ENCODE measurements around the gene TIAL1. TPM values are rescaled to one million over a fixed set of nuclear protein-coding genes. Genes with fewer than 3 reads are reported as not detected.
"Not testable (repeated sequence)": the region's sequence is repeated elsewhere in the genome, so short reads cannot be mapped to it uniquely, and the experiment has no call there.

Gene TIAL1
- polyA plus RNA-seq, 3 donors = 34.7 to 39.9 (median 38.6) TPM

- 64 to 69% (median 65%) methylated on average over 9 of the region's 9 CpGs for WGBS, 3 donors
- H3K27ac ChIP-seq (ENCODE audit: low read depth, low read length) = no peak overlapping the region
Measured at GRCh38 chr10:119538632-119539358, 58.0 kb downstream of the TIAL1 start.

- 76 to 86% (median 81%) methylated on average over 5 of the region's 5 CpGs for WGBS, 3 donors
- H3K27ac ChIP-seq (ENCODE audit: low read depth, low read length) = no peak overlapping the region
Measured at GRCh38 chr10:119537953-119538630, 58.7 kb downstream of the TIAL1 start.

GRCh38 chr10:119536508-119537025, 60.2 kb downstream of the TIAL1 start:
- WGBS, 3 donors = 72% methylated on average over 9 of the region's 9 CpGs
- no peak overlapping the region for H3K27ac ChIP-seq (ENCODE audit: low read depth, low read length)

GRCh38 chr10:119535837-119536507, 60.8 kb downstream of the TIAL1 start:
- WGBS, 3 donors = 67 to 92% (median 83%) methylated on average over 11 of the region's 11 CpGs
- no peak overlapping the region for H3K27ac ChIP-seq (ENCODE audit: low read depth, low read length)

GRCh38 chr10:119535305-119535704, 61.5 kb downstream of the TIAL1 start:
- no peak overlapping the region for H3K27ac ChIP-seq (ENCODE audit: low read depth, low read length)
- 76 to 81% (median 76%) methylated on average over 3 of the region's 3 CpGs for WGBS, 3 donors

- H3K27ac ChIP-seq (ENCODE audit: low read depth, low read length) = no peak overlapping the region
- 94 to 95% (median 95%) methylated on average over 2 of the region's 2 CpGs for WGBS, 3 donors
Measured at GRCh38 chr10:119533473-119533872, 63.3 kb downstream of the TIAL1 start.

GRCh38 chr10:119532791-119533190, 64.0 kb downstream of the TIAL1 start:
- 81 to 94% (median 81%) methylated on average over 8 of the region's 8 CpGs for WGBS, 3 donors
- not testable (repeated sequence) for H3K27ac ChIP-seq (ENCODE audit: low read depth, low read length)

- H3K27ac ChIP-seq (ENCODE audit: low read depth, low read length) = not testable (repeated sequence)
Measured at GRCh38 chr10:119532251-119532650, 64.5 kb downstream of the TIAL1 start.

GRCh38 chr10:119531067-119531466, 65.7 kb downstream of the TIAL1 start:
- H3K27ac ChIP-seq (ENCODE audit: low read depth, low read length) = no peak overlapping the region
- 29 to 82% (median 75%) methylated on average over 1 of the region's 1 CpG for WGBS, 3 donors

More at GRCh38 chr10:119532251-119532650, 64.5 kb downstream of the TIAL1 start:
- 86 to 97% (median 90%) methylated on average over 8 of the region's 8 CpGs for WGBS, 3 donors

- 60 to 73% (median 65%) methylated on average over 8 of the region's 8 CpGs for WGBS, 3 donors
- not testable (repeated sequence) for H3K27ac ChIP-seq (ENCODE audit: low read depth, low read length)
Measured at GRCh38 chr10:119528663-119529237, 68.0 kb downstream of the TIAL1 start.

GRCh38 chr10:119526621-119527592, 69.9 kb downstream of the TIAL1 start:
- H3K27ac ChIP-seq (ENCODE audit: low read depth, low read length) = no peak overlapping the region
- 62 to 79% (median 75%) methylated on average over 18 of the region's 18 CpGs for WGBS, 3 donors

GRCh38 chr10:119526149-119526548, 70.6 kb downstream of the TIAL1 start:
- WGBS, 3 donors = 83 to 90% (median 89%) methylated on average over 1 of the region's 1 CpG
- H3K27ac ChIP-seq (ENCODE audit: low read depth, low read length) = no peak overlapping the region

GRCh38 chr10:119525116-119525515, 71.6 kb downstream of the TIAL1 start:
- WGBS, 3 donors = 86 to 95% (median 94%) methylated on average over 5 of the region's 5 CpGs
- H3K27ac ChIP-seq (ENCODE audit: low read depth, low read length) = no peak overlapping the region

GRCh38 chr10:119524720-119525070, 72.1 kb downstream of the TIAL1 start:
- H3K27ac ChIP-seq (ENCODE audit: low read depth, low read length) = no peak overlapping the region
- WGBS, 3 donors = 90 to 95% (median 94%) methylated on average over 13 of the region's 13 CpGs

- H3K27ac ChIP-seq (ENCODE audit: low read depth, low read length) = no peak overlapping the region
- WGBS, 3 donors = 85 to 94% (median 93%) methylated on average over 19 of the region's 19 CpGs
Measured at GRCh38 chr10:119523895-119524719, 72.7 kb downstream of the TIAL1 start.

Data from adipose tissue (tissue), 3 donors.